ENCODE data around the gene G6PD. TPM values are rescaled to one million over a fixed set of nuclear protein-coding genes. Genes with fewer than 3 reads are reported as not detected.
"Not testable (repeated sequence)": the region's sequence is repeated elsewhere in the genome, so short reads cannot be mapped to it uniquely, and the experiment has no call there.

The G6PD gene
- total RNA-seq (2014; rRNA removed; shearing (Covaris generic)), result 18.6 and 19.1 TPM in 2 replicates

GRCh38 chrX:154546354-154547244 is at the start of gene G6PD:
Gene G6PD (minus strand): TSS chrX:154546846. CDS start chrX:154546155, 691 bp downstream.
- DNase-seq (ENCODE audit: low read depth), result peak; percentile 83

GRCh38 chrX:154595559-154596249 is 49.1 kb upstream of the G6PD start:
- no peak for DNase-seq (ENCODE audit: low read depth)

GRCh38 chrX:154594491-154594890 is 47.8 kb upstream of the G6PD start:
- DNase-seq (ENCODE audit: low read depth), result no peak

GRCh38 chrX:154593201-154593600 is 46.6 kb upstream of the G6PD start:
- DNase-seq (ENCODE audit: low read depth), result no peak

- DNase-seq (ENCODE audit: low read depth), result no peak
Observed at GRCh38 chrX:154592505-154592904, 45.9 kb upstream of the G6PD start.

- not testable (repeated sequence) for DNase-seq (ENCODE audit: low read depth)
Observed at GRCh38 chrX:154590415-154590814, 43.8 kb upstream of the G6PD start.

GRCh38 chrX:154584585-154585183 is 38.0 kb upstream of the G6PD start, which contains the start of gene CTAG1A:
Gene CTAG1A (plus strand): TSS chrX:154585133. CDS start chrX:154585207, 74 bp downstream.
- not testable (repeated sequence) for DNase-seq (ENCODE audit: low read depth)

GRCh38 chrX:154582994-154583393 is 36.3 kb upstream of the G6PD start:
- DNase-seq (ENCODE audit: low read depth), result not testable (repeated sequence)

GRCh38 chrX:154575076-154575475 is 28.4 kb upstream of the G6PD start:
- DNase-seq (ENCODE audit: low read depth), result not testable (repeated sequence)

- DNase-seq (ENCODE audit: low read depth), result not testable (repeated sequence)
Observed at GRCh38 chrX:154573061-154573460, 26.4 kb upstream of the G6PD start.

- not testable (repeated sequence) for DNase-seq (ENCODE audit: low read depth)
Observed at GRCh38 chrX:154570361-154570760, 23.7 kb upstream of the G6PD start.

GRCh38 chrX:154562295-154562694 is 15.6 kb upstream of the G6PD start:
- DNase-seq (ENCODE audit: low read depth), result not testable (repeated sequence)

GRCh38 chrX:154560326-154560725 is 13.7 kb upstream of the G6PD start:
- DNase-seq (ENCODE audit: low read depth), result not testable (repeated sequence)

GRCh38 chrX:154558896-154559295 is 12.2 kb upstream of the G6PD start:
- DNase-seq (ENCODE audit: low read depth), result not testable (repeated sequence)

GRCh38 chrX:154558060-154558690 is 11.5 kb upstream of the G6PD start:
- not testable (repeated sequence) for DNase-seq (ENCODE audit: low read depth)

- DNase-seq (ENCODE audit: low read depth), result not testable (repeated sequence)
Observed at GRCh38 chrX:154552112-154552806, 5.6 kb upstream of the G6PD start.

GRCh38 chrX:154549766-154550165 is 3.1 kb upstream of the G6PD start:
- DNase-seq (ENCODE audit: low read depth), result no peak

GRCh38 chrX:154548028-154548316 is 1.3 kb upstream of the G6PD start:
- DNase-seq (ENCODE audit: low read depth), result no peak

- peak; percentile 89 for DNase-seq (ENCODE audit: low read depth)
Observed at GRCh38 chrX:154547245-154548027, 790 bp upstream of the G6PD start, which contains the start of gene IKBKG. Gene IKBKG (plus strand): TSS chrX:154547620. CDS start chrX:154552003, 4,383 bp downstream.

GRCh38 chrX:154545673-154546274 is 872 bp downstream of the G6PD start:
- no peak for DNase-seq (ENCODE audit: low read depth)

All from Daoy (cell line).